MM.1S (cell line): ENCODE data around the gene CNTN1.

Experiments
- DNase-seq: peaks from one replicate; pipeline ENCODE4 v3.0.0-alpha.2; 2015
- H2AFZ ChIP-seq: fragments of 300-600 bp; sonication (generic); 2 replicates; pipeline ENCODE4 v1.6.0; 2016; ENCODE audit warnings: antibody characterized with exemption, low read length
- H3F3A ChIP-seq: fragments of 300-600 bp; sonication (generic); 2 replicates; pipeline ENCODE4 v1.6.1; 2016; ENCODE audit warnings: mild to moderate bottlenecking, antibody characterized with exemption, low read length, moderate library complexity, mixed read lengths; ENCODE audit not compliant: insufficient read depth
- H3K27ac ChIP-seq: fragments of 300-600 bp; sonication (generic); 2 replicates; pipeline ENCODE4 v1.5.1; 2016; ENCODE audit warnings: mild to moderate bottlenecking, low read length
- H3K27me3 ChIP-seq: fragments of 300-600 bp; sonication (generic); replicated peaks from 2 replicates; pipeline ENCODE4 v1.6.0; 2016; ENCODE audit warnings: low read length; ENCODE audit not compliant: insufficient read depth
- H3K36me3 ChIP-seq: fragments of 300-600 bp; sonication (generic); replicated peaks from 2 replicates; pipeline ENCODE4 v1.6.1; 2016; ENCODE audit warnings: mild to moderate bottlenecking, low read length, mixed read lengths; ENCODE audit not compliant: insufficient read depth
- H3K4me1 ChIP-seq: fragments of 300-600 bp; sonication (generic); 2 replicates; pipeline ENCODE4 v1.6.1; 2016; ENCODE audit warnings: low read length, mixed read lengths
- H3K4me2 ChIP-seq: fragments of 300-600 bp; sonication (generic); 2 replicates; pipeline ENCODE4 v1.6.0; 2016; ENCODE audit warnings: low read depth, low read length
- H3K4me3 ChIP-seq: fragments of 300-600 bp; sonication (generic); 2 replicates; pipeline ENCODE4 v1.5.1; 2016; ENCODE audit warnings: low read length, mixed read lengths
- H3K79me2 ChIP-seq: fragments of 300-600 bp; sonication (generic); 2 replicates; pipeline ENCODE4 v1.6.1; 2016; ENCODE audit warnings: mixed run types, low read length, mixed read lengths
- H3K9ac ChIP-seq: fragments of 300-600 bp; sonication (generic); 2 replicates; pipeline ENCODE4 v1.6.1; 2016; ENCODE audit warnings: low read length, mixed read lengths
- H3K9me2 ChIP-seq: fragments of 300-600 bp; sonication (generic); replicated peaks from 2 replicates; pipeline ENCODE4 v1.6.1; 2016; ENCODE audit warnings: mild to moderate bottlenecking, low read length, mixed read lengths; ENCODE audit not compliant: insufficient read depth
- H3K9me3 ChIP-seq: fragments of 300-600 bp; sonication (generic); replicated peaks from 2 replicates; pipeline ENCODE4 v1.6.1; 2016; ENCODE audit warnings: mild to moderate bottlenecking, low read length, mixed read lengths; ENCODE audit not compliant: insufficient read depth
- H4K20me1 ChIP-seq: fragments of 300-600 bp; sonication (generic); 2 replicates; pipeline ENCODE4 v1.6.1; 2016; ENCODE audit warnings: mild to moderate bottlenecking, low read length, moderate library complexity, mixed read lengths; ENCODE audit not compliant: insufficient read depth
- CTCF ChIP-seq: fragments of 300-600 bp; sonication (generic); IDR thresholded peaks from 2 replicates; pipeline ENCODE4 v1.5.1; 2016; ENCODE audit warnings: antibody characterized with exemption, low read length, mixed read lengths
- EZH2 ChIP-seq: fragments of 300-600 bp; sonication (generic); optimal IDR thresholded peaks from 2 replicates; pipeline ENCODE3; 2017; ENCODE audit warnings: low read depth, mild to moderate bottlenecking, antibody characterized with exemption, low read length, mixed read lengths
- EZH2phosphoT487 ChIP-seq: fragments of 300-600 bp; sonication (generic); IDR thresholded peaks from 2 replicates; pipeline ENCODE4 v1.6.1; 2018; ENCODE audit warnings: antibody characterized with exemption, low read length

Gene CNTN1

GRCh38 chr12:40976546-40976945 lies 284.3 kb downstream of the CNTN1 start:
- Histone ChIP-seq H3F3A (no peaks in the 10 kb centered on the region), H3K9me3 (no peaks in the 10 kb centered on the region), H3K4me2 (no peak overlapping the region), H3K4me3 (no peak overlapping the region), H3K79me2 (no peaks in the 10 kb centered on the region), H2AFZ (no peak overlapping the region), H3K27me3 (no peaks in the 10 kb centered on the region), H3K9me2 (no peaks in the 10 kb centered on the region), H3K4me1 (no peaks in the 10 kb centered on the region), H4K20me1 (no peaks in the 10 kb centered on the region), H3K9ac (no peak overlapping the region), H3K27ac (no peak overlapping the region), H3K36me3 (no peaks in the 10 kb centered on the region)
- no peak for DNase-seq
- TF ChIP-seq EZH2phosphoT487 (no peak), EZH2 (no peak), CTCF (no peak)

GRCh38 chr12:40980427-40980961 lies 288.3 kb downstream of the CNTN1 start:
- H3F3A ChIP-seq = no peaks in the 10 kb centered on the region
- H3K9me2 ChIP-seq = no peaks in the 10 kb centered on the region
- H3K27me3 ChIP-seq = no peaks in the 10 kb centered on the region
- no peaks in the 10 kb centered on the region for H3K4me1 ChIP-seq
- no peak overlapping the region for H3K4me3 ChIP-seq
- H3K9ac ChIP-seq = no peak overlapping the region
- no peaks in the 10 kb centered on the region for H3K79me2 ChIP-seq
- no peak for DNase-seq
- no peaks in the 10 kb centered on the region for H4K20me1 ChIP-seq
- H3K9me3 ChIP-seq = no peaks in the 10 kb centered on the region
- TF ChIP-seq EZH2phosphoT487 (no peak), CTCF (no peak), EZH2 (no peak)
- H3K4me2 ChIP-seq = no peak overlapping the region
- no peak overlapping the region for H3K27ac ChIP-seq
- no peak overlapping the region for H2AFZ ChIP-seq
- no peaks in the 10 kb centered on the region for H3K36me3 ChIP-seq

GRCh38 chr12:40986001-40986400 lies 293.8 kb downstream of the CNTN1 start:
- H3K36me3 ChIP-seq = no peaks in the 10 kb centered on the region
- no peak overlapping the region for H3K4me2 ChIP-seq
- no peaks in the 10 kb centered on the region for H3K27me3 ChIP-seq
- no peaks in the 10 kb centered on the region for H3K4me1 ChIP-seq
- no peaks in the 10 kb centered on the region for H3K9me2 ChIP-seq
- no peak for DNase-seq
- no peak overlapping the region for H3K4me3 ChIP-seq
- no peak overlapping the region for H2AFZ ChIP-seq
- H3F3A ChIP-seq = no peaks in the 10 kb centered on the region
- H4K20me1 ChIP-seq = no peaks in the 10 kb centered on the region
- H3K27ac ChIP-seq = no peak overlapping the region
- no peaks in the 10 kb centered on the region for H3K79me2 ChIP-seq
- TF ChIP-seq CTCF (no peak), EZH2 (no peak), EZH2phosphoT487 (no peak)
- H3K9ac ChIP-seq = no peak overlapping the region
- no peaks in the 10 kb centered on the region for H3K9me3 ChIP-seq
